ENCODE results near the gene MAP3K6.
A peak's percentile ranks its signal among the peaks of the same experiment; 100 is the strongest.

GRCh38 chr1:27402349-27402754 lies 35.6 kb upstream of the MAP3K6 start:
- TF ChIP-seq POLR2A (IDR thresholded peaks at IDR 0.05; ENCODE audit: low read depth, low read length) (no peak; the same call in 1 of the 2 replicates), TAF1 (IDR thresholded peaks at IDR 0.05; ENCODE audit: low read depth, low read length) (no peak), POLR2AphosphoS5 (IDR thresholded peaks at IDR 0.05; ENCODE audit: low read depth, low read length) (0 out of 2 replicates have a peak, but pooled peaks have one; percentile 42), SPI1 (IDR thresholded peaks at IDR 0.05; ENCODE audit: low read depth, low read length) (no peak), POU2F2 (IDR thresholded peaks at IDR 0.05; ENCODE audit: low read depth, low read length) (no peak)

Data from GM12891 (cell line).